ACC112 (cell line): ENCODE data around the gene BCO1.

Experiments used
- H2AFZ ChIP-seq: fragments of 200-600 bp; sonication (generic); one replicate; pipeline ENCODE4 v1.6.0; 2017; ENCODE audit warnings: antibody characterized with exemption, low read length; ENCODE audit not compliant: unreplicated experiment
- H3K27ac ChIP-seq: fragments of 200-600 bp; sonication (generic); 2 replicates; pipeline ENCODE4 v1.5.1; 2014; ENCODE audit warnings: low read depth, mild to moderate bottlenecking, antibody characterized with exemption, low read length, moderate library complexity
- H3K27me3 ChIP-seq: fragments of 200-600 bp; sonication (generic); 2 replicates; pipeline ENCODE4 v1.6.1; 2014; ENCODE audit warnings: mild to moderate bottlenecking, antibody characterized with exemption, low read length, moderate library complexity, mixed read lengths; ENCODE audit not compliant: insufficient read depth
- H3K36me3 ChIP-seq: fragments of 200-600 bp; sonication (generic); 2 replicates; pipeline ENCODE4 v1.6.1; 2016; ENCODE audit warnings: mild to moderate bottlenecking, antibody characterized with exemption, low read length, moderate library complexity, mixed read lengths; ENCODE audit not compliant: insufficient read depth
- H3K4me1 ChIP-seq: fragments of 200-600 bp; sonication (generic); one replicate; pipeline ENCODE4 v1.6.1; 2016; ENCODE audit warnings: low read length, mixed read lengths; ENCODE audit not compliant: insufficient read depth, unreplicated experiment, control insufficient read depth
- H3K4me3 ChIP-seq: fragments of 200-600 bp; sonication (generic); 2 replicates; pipeline ENCODE4 v1.5.1; 2014; ENCODE audit warnings: mild to moderate bottlenecking, low read depth, low read length
- H3K79me2 ChIP-seq: fragments of 200-600 bp; sonication (generic); one replicate; pipeline ENCODE4 v1.6.0; 2016; ENCODE audit warnings: low read length; ENCODE audit not compliant: control insufficient read depth, unreplicated experiment, insufficient read depth

BCO1 gene

DNA sequence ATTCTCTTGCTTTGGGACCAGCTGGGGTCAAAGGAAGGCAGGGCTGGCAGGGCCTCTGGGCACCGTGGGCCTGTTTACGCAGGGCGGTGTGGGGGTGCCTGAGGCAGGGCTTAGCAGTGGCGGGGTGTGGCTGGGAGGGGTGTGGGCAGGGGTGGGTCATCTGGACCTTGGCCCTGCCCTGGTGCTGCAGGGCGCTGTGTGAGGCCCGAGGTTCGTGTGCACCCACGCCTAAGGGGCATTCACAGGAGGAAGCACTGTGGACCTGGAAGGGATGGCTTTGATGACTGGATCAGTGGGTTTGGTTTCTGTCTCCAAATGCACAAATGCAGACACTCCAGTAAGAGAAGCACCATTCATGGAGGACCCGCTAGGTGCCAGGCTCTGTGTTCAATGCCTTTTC is 37.3 kb downstream of the BCO1 start:
- Histone ChIP-seq H3K4me3 (no peak overlapping the region), H2AFZ (no peak overlapping the region), H3K4me1 (peaks cover 9% of the 10 kb centered on the region), H3K79me2 (no peaks in the 10 kb centered on the region), H3K27me3 (no peaks in the 10 kb centered on the region), H3K36me3 (no peaks in the 10 kb centered on the region), H3K27ac (no peak overlapping the region)

DNA sequence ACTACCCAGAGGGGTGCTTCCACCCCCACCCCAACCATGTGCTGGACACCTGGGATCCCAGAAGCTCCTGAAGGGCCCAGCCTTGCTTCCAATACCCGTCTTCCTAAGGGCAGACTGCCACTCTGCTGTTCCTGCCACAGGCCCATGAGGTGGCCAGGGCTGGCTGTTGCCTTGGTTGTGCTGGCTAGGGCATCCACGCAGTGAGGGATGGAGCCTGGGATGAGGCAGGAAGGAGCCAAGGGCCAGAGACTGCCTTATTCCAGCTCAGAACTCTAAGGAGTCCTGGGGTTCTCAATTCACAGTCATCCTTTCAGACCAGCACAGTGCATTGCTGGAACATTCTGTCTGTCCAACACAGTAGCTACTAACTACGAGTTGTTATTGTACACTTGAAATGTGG is 37.8 kb downstream of the BCO1 start:
- no peaks in the 10 kb centered on the region for H3K36me3 ChIP-seq
- no peak overlapping the region for H3K27ac ChIP-seq
- peaks cover 12% of the 10 kb centered on the region for H3K4me1 ChIP-seq
- no peaks in the 10 kb centered on the region for H3K79me2 ChIP-seq
- H3K4me3 ChIP-seq = no peak overlapping the region
- H2AFZ ChIP-seq = no peak overlapping the region
- no peaks in the 10 kb centered on the region for H3K27me3 ChIP-seq

DNA sequence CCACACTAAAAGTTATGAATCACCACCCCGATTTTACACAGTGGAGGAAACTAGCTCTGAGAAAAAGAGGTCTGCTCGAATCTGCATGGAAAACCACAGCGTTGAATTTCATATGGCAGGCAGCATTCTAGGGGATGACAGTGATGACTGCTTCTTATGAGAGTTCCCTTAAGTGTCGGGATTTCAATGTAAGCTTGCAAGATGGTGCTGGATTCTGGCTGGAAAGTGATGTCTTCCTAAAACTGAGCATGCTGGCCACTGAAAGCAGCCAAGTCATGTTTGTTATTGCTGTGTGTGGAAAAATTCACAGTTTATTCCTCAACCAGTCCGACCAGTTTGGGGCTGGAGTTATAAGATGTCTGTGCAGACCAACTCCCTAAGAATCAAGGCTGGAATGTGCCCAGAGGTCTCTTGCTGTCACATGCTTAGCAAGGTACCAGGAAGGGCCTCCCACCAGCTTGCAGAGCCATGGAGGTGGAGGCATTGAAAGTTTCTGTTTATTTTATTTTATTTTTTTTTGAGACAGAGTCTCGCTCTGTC is 39.1 kb downstream of the BCO1 start:
- H3K79me2 ChIP-seq = no peaks in the 10 kb centered on the region
- H3K4me1 ChIP-seq = peaks cover 12% of the 10 kb centered on the region
- no peak overlapping the region for H3K4me3 ChIP-seq
- no peak overlapping the region for H3K27ac ChIP-seq
- no peaks in the 10 kb centered on the region for H3K27me3 ChIP-seq
- no peaks in the 10 kb centered on the region for H3K36me3 ChIP-seq
- no peak overlapping the region for H2AFZ ChIP-seq

DNA sequence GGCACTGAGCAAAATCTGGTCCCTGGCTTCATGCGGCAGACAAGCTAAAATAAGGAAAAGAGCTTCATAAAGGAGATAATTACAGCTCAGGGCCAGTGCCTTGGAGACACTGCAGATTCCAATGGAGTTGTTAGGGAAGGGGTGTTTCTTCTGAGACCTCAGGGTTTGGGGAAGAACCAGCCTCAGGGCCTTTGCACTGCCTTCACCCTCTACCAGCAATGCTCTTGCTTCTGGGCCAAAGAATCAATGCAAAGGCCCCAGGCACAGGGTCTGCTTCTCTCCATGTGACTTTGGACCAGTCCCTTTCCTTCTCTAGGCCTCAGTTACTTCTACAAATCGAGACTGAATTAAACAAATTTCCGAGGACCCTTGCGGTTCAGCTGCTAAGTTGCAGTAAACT is 40.0 kb downstream of the BCO1 start:
- no peaks in the 10 kb centered on the region for H3K36me3 ChIP-seq
- H2AFZ ChIP-seq = no peak overlapping the region
- H3K4me1 ChIP-seq = peaks cover 12% of the 10 kb centered on the region
- no peaks in the 10 kb centered on the region for H3K27me3 ChIP-seq
- H3K27ac ChIP-seq = no peak overlapping the region
- no peak overlapping the region for H3K4me3 ChIP-seq
- no peaks in the 10 kb centered on the region for H3K79me2 ChIP-seq

DNA sequence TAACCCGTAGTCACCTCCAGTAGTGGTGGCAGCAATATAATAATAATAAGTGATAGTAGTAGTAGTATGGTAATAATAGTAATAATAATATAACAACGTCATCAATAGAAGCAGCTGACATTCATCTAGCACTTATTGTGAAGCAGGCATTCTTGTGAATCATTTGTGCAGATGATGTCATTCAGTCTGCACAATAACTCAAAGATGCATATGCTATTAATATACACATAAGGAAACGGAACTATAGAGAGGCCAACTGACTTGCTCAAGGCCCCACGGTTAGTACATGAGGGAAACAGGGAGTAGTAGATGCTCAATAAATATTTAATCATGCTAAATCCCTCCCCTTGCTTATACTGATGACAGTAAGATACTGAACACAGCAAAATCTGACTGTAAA is 40.9 kb downstream of the BCO1 start:
- Histone ChIP-seq H2AFZ (no peak overlapping the region), H3K36me3 (no peaks in the 10 kb centered on the region), H3K4me1 (peaks cover 12% of the 10 kb centered on the region), H3K27ac (no peak overlapping the region), H3K27me3 (no peaks in the 10 kb centered on the region), H3K4me3 (no peak overlapping the region), H3K79me2 (no peaks in the 10 kb centered on the region)

DNA sequence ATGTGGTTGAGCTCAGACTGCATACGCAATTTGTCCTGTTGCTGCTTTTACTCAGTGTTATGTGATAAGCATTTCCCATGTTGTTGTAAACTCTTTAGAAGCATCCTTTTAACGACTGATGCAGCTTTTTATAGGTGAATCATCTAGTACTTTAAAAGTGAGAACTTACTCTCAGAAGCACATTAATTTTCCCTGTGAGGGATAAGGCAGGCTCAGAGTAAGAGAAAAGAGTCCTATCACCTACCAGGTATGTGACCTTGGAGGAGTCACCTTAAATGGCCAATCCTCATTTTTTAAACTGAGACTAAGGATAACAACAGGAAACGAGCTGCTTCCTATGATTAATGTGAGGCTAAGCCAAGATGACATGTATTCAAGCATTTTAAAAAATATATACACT is 41.9 kb downstream of the BCO1 start:
- Histone ChIP-seq H3K27me3 (no peaks in the 10 kb centered on the region), H2AFZ (no peak overlapping the region), H3K4me1 (peaks cover 12% of the 10 kb centered on the region), H3K36me3 (no peaks in the 10 kb centered on the region), H3K27ac (no peak overlapping the region), H3K79me2 (no peaks in the 10 kb centered on the region), H3K4me3 (no peak overlapping the region)

DNA sequence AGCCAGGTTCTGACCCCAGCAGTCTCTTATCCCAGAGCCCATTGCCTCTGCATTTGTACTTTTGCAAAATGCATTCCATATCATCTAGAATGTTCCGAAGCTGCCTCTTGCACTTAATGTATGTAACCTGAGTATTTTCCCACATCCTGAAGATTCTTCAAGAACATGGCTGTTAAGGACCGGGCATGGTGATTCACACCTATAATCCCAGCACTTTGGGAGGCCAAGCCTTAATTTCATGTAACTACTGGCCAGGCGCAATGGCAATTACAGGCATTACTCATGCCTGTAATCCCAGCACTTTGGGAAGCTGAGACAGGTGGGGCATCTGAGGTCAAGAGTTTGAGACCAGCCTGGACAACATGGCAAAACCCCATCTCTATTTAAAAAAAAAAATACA is 44.6 kb downstream of the BCO1 start:
- peaks cover 12% of the 10 kb centered on the region for H3K4me1 ChIP-seq
- H3K27me3 ChIP-seq = no peaks in the 10 kb centered on the region
- no peaks in the 10 kb centered on the region for H3K79me2 ChIP-seq
- no peak overlapping the region for H3K4me3 ChIP-seq
- no peaks in the 10 kb centered on the region for H3K36me3 ChIP-seq
- H2AFZ ChIP-seq = no peak overlapping the region
- no peak overlapping the region for H3K27ac ChIP-seq

DNA sequence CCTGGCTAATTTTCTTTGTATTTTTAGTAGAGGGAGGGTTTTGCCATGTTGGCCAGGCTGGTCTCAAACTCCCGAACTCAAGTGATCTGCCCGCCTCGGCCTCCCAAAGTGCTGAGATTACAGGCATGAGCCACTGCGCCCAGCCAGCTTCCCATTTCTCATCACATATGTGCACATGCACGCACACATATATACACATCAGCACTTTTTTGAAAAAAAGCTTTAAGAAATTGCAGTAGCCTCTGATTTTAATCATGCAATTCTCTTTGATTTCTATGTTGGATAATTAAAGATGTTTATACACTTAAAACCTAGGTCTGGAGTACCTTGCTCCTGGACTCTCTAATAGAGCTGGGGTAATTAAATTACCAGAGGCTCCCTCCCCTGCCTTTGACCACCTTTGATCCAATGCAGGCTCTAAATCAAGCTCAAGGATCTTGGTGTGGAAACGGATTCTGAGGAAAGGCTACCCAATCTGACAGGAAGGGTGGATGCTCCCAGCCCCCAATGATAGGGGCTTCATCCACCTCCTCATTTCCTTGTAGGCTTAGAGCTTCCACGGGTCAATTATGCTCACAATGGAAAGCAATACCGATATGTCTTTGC is 46.6 kb downstream of the BCO1 start:
- H2AFZ ChIP-seq = no peak overlapping the region
- H3K4me1 ChIP-seq = peaks cover 9% of the 10 kb centered on the region
- no peaks in the 10 kb centered on the region for H3K27me3 ChIP-seq
- no peak overlapping the region for H3K4me3 ChIP-seq
- H3K36me3 ChIP-seq = no peaks in the 10 kb centered on the region
- no peak overlapping the region for H3K27ac ChIP-seq
- H3K79me2 ChIP-seq = no peaks in the 10 kb centered on the region

DNA sequence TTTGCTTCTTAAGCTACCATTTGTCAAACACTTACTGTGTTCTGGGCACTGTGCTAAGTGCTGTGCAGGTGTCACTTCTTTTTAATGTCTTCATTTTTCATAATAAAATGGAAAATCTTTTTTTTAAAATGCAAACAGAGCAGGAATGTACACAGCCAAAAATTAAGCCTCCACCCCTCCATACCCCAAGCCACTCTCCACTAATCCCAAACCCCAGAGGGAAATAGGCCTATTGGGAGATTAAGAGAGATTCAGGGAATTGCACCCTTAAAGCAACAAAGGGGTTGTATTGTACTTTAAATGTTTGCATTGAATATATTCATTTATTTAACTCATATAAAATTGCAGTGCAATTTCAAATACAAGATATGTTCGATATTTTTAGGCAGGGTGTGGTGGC is 47.7 kb downstream of the BCO1 start:
- Histone ChIP-seq H3K27ac (no peak overlapping the region), H3K4me1 (no peaks in the 10 kb centered on the region), H3K36me3 (no peaks in the 10 kb centered on the region), H3K4me3 (no peak overlapping the region), H3K79me2 (no peaks in the 10 kb centered on the region), H3K27me3 (no peaks in the 10 kb centered on the region), H2AFZ (no peak overlapping the region)

DNA sequence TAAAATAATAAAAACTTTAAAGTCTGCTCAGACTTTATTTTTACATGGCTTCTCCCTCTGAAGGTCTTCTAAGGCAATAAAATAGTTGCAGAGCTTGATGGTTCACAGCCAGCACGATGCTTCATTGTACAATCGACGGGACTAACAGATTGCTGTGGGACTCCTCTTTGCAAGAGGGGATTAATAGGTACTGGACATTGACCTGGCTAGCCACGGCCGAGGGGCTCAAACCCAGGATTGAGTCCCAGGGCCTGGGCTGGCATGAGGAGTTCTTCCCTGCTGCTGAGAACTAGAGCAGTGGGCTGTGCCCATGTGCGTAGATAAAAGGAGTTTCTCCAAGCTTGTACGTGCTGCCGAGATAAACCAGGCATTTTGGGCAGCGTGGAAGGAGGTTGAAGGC is 52.6 kb downstream of the BCO1 start:
- Histone ChIP-seq H3K4me3 (no peak overlapping the region), H2AFZ (no peak overlapping the region), H3K79me2 (no peaks in the 10 kb centered on the region), H3K27ac (no peak overlapping the region), H3K27me3 (no peaks in the 10 kb centered on the region), H3K4me1 (peaks cover 4% of the 10 kb centered on the region), H3K36me3 (no peaks in the 10 kb centered on the region)

DNA sequence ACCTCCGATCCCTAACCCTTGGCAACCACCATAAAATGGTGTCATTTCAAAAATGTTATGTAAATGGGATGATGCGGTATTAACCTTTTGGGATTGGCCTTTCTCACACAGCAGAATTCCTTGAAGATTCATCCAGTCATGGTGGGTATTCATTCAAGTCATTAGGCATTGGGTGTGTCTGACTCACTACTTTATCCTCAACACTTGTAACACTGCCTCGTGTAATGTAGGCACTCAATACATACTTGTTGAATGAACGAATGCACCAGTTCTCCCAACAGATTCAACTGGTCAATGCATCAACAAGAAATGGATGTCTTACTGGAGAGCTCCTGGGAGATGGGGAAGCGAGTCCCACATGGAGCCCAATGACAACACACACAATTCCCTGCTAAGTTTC is 54.4 kb downstream of the BCO1 start:
- no peak overlapping the region for H3K27ac ChIP-seq
- no peaks in the 10 kb centered on the region for H3K36me3 ChIP-seq
- H3K27me3 ChIP-seq = no peaks in the 10 kb centered on the region
- peaks cover 4% of the 10 kb centered on the region for H3K4me1 ChIP-seq
- no peaks in the 10 kb centered on the region for H3K79me2 ChIP-seq
- no peak overlapping the region for H3K4me3 ChIP-seq
- no peak overlapping the region for H2AFZ ChIP-seq
